HG02610 (cell line): Measurements from ENCODE around the gene FZD10.

Experiments
- ATAC-seq: cut with Tn5 transposase; IDR thresholded peaks from one replicate; pipeline ENCODE4 v1.9.1; 2021; ENCODE audit warnings: mild to moderate bottlenecking, moderate library complexity; ENCODE audit not compliant: unreplicated experiment

FZD10 gene

GRCh38 chr12:130201037-130201436 lies 38.8 kb downstream of the FZD10 start:
- ATAC-seq: no peak

GRCh38 chr12:130202201-130202600 lies 39.9 kb downstream of the FZD10 start:
- ATAC-seq: no peak

GRCh38 chr12:130203151-130203550 lies 40.9 kb downstream of the FZD10 start:
- ATAC-seq: no peak

- ATAC-seq: no peak
Observed at GRCh38 chr12:130204541-130204953, 42.3 kb downstream of the FZD10 start.

GRCh38 chr12:130205495-130205894 lies 43.2 kb downstream of the FZD10 start:
- no peak for ATAC-seq

GRCh38 chr12:130212384-130212989 lies 50.2 kb downstream of the FZD10 start:
- ATAC-seq: no peak

GRCh38 chr12:130213249-130213648 lies 51.0 kb downstream of the FZD10 start:
- ATAC-seq: no peak

GRCh38 chr12:130214686-130215395 lies 52.6 kb downstream of the FZD10 start:
- no peak for ATAC-seq
